ENCODE results near the gene CASZ1. TPM values are rescaled to one million over a fixed set of nuclear protein-coding genes. Genes with fewer than 3 reads are reported as not detected.

CASZ1 gene
- total and polyA plus RNA-seq, 2 donors (not counting 3 experiments of a cell fraction or from before 2014, with no cell fraction given): 1.5 to 5.2 TPM

- no peaks in the 10 kb centered on the region for H3K9me1 ChIP-seq (replicated peaks; ENCODE audit: control insufficient read depth, extremely low read depth, insufficient read depth, low read length)
- H3K27ac ChIP-seq (ENCODE audit: insufficient read depth, low read depth, low read length): no peak overlapping the region
- intact Hi-C loops (cut with micrococcal nuclease) (no loop called here), dilution Hi-C loops (cut with MboI; ENCODE audit: extremely low pct_ligation_motif_present, low sequenced_read_pairs) (no loop called here)
- no peaks in the 10 kb centered on the region for H3K4me1 ChIP-seq (ENCODE audit: control insufficient read depth, extremely low read depth, insufficient read depth, low read length)
- FAIRE-seq (no peak), DNase-seq (ENCODE audit: low read depth, low spot score) (no peak)
- BruUV-seq (replicated peaks): no TSS peak
- CTCF ChIA-PET: interaction anchor here (2.1 kb wide), 1 partner anchor 47 kb away, joined by 4 read pairs; no protein-coding TSS in a partner anchor
- no peak overlapping the region for H3K9ac ChIP-seq (replicated peaks; ENCODE audit: extremely low read depth, insufficient read depth, low read length)
- TF ChIP-seq JUN (IDR thresholded peaks at IDR 0.05; ENCODE audit: borderline replicate concordance, insufficient read depth, insufficient read length, low read depth) (no peak), FOS (IDR thresholded peaks at IDR 0.05; ENCODE audit: borderline replicate concordance, insufficient read depth, low read length) (no peak), POLR2A (IDR thresholded peaks at IDR 0.05; ENCODE audit: low read depth, low read length) (no peak), GATA2 (IDR thresholded peaks at IDR 0.05; ENCODE audit: insufficient read depth, insufficient read length, low read depth, low read length) (no peak), POLR2AphosphoS5 (IDR thresholded peaks at IDR 0.05; ENCODE audit: insufficient read depth, low read depth, low read length) (no peak), EZH2 (IDR thresholded peaks at IDR 0.05; ENCODE audit: borderline replicate concordance, low read depth, low read length, severe bottlenecking) (no peak), MYC (IDR thresholded peaks at IDR 0.05; ENCODE audit: low read depth, low read length) (no peak), MAX (IDR thresholded peaks at IDR 0.05; ENCODE audit: insufficient read depth, insufficient read length) (no peak), CTCF (IDR thresholded peaks at IDR 0.05; ENCODE audit: extremely low read depth in 1 of 2, insufficient read depth in 1 of 2, low read depth in 1 of 2, low read length in 2 of 2) (no peak)
- H3K79me2 ChIP-seq (ENCODE audit: control insufficient read depth, insufficient read depth, low read length): no peaks in the 10 kb centered on the region
- H2AFZ ChIP-seq (ENCODE audit: low read depth, low read length): no peak overlapping the region
- no peaks in the 10 kb centered on the region for H4K20me1 ChIP-seq (replicated peaks; ENCODE audit: control insufficient read depth, extremely low read depth, insufficient read depth, low read length)
- peaks cover 0 to 1% of the 10 kb centered on the region in 2 experiments for H3K27me3 ChIP-seq (ENCODE audit: control insufficient read depth in 2 of 2, insufficient read depth in 2 of 2, low read length in 2 of 2)
- H3K9me3 ChIP-seq (replicated peaks; ENCODE audit: control insufficient read depth, insufficient read depth, low read length): no peaks in the 10 kb centered on the region
- POLR2A ChIA-PET: no interaction called here
- H3K4me3 ChIP-seq (replicated peaks in 1 of 3; ENCODE audit: insufficient read depth in 1 of 3, low read depth in 1 of 3, low read length in 3 of 3): no peak overlapping the region
- H3K4me2 ChIP-seq (ENCODE audit: insufficient read depth, low read length): no peak overlapping the region
- H3K36me3 ChIP-seq (ENCODE audit: control insufficient read depth in 2 of 2, extremely low read depth in 1 of 2, insufficient read depth in 2 of 2, low read length in 2 of 2): no peaks in the 10 kb centered on the region
These were observed 24.0 kb upstream of the CASZ1 start for GRCh38 chr1:10820422-10820821.
